ENCODE measurements around the gene JAK3.
"Not testable (repeated sequence)": the region's sequence is repeated elsewhere in the genome, so short reads cannot be mapped to it uniquely, and the experiment has no call there.

The JAK3 gene

DNA sequence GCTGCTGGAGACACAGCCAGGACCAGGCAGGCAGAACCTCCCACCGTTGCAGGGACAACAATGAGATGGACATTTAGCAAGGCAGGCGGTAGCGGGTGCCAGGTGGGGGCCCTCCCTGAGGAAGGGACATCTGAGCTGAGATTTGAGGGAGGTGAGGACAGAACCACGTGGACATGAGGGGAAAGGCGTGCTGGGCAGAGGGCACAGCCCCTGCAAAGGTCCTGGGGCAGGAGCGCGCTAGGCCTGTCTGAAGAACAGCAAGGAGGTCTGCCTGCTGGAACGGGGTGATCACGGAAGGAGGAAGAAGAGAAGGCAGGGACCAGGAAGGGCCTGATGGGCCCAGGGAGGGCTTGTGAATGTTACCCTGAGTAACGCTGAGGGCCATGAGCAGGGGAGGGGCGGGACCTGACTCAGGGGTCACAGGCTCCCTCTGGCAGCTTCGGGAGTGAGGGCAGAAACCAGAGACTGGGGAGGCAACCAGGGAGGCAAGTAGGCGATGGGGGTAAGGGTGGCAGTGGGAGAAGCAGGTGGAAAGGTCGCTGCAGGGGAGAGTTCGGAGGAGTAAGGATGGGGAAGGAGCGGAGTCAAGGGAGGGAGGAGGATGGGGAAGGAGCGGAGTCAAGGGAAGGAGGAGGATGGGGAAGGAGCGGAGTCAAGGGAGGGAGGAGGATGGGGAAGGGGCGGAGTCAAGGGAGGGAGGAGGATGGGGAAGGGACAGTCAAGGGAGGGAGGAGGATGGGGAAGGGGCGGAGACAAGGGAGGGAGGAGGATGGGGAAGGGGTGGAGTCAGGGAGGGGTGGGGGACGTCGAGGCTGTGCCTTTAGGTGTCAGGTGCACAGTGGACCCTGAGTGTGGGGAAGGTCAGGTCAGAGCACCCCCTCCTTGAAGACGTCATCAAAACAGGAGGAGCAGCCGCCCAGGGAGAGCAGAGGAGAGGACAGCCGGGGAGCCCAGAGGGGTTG lies 68.5 kb downstream of the JAK3 start:
- in situ Hi-C loops (cut with MboI; ENCODE audit: low sequenced_read_pairs): no loop called here

DNA sequence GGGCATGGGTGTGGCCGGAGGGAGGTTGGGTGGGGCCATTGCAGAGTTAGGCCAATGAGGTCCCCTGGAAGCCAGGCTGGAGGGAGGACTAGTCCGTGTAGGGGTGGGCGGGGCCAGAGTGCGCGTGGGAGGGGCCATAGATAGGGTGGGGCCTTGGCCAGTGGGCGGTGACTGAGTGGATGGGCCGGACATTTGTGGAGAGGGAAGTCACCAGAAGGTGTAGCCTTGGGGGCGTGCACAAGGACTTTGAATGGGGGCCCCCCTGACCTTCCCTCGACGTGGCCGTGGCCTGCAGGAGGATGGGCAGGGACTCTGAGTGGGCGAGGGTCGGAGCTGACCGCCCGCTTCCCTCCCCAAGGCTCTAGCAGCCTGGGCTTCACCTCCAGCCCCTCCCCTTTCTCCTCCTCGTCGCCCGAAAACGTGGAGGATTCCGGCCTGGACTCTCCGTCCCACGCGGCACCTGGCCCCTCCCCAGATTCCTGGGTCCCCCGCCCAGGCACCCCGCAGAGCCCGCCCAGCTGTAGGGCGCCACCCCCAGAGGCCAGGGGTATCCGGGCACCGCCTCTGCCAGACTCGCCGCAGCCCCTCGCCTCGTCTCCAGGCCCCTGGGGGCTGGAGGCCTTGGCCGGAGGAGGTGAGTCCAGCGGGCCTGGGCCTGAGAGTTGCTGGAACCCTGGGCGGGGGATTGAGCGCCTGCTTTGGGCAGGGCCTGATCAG lies 69.4 kb downstream of the JAK3 start:
- in situ Hi-C loops (cut with MboI; ENCODE audit: low sequenced_read_pairs): no loop called here

- in situ Hi-C loops (cut with MboI; ENCODE audit: low sequenced_read_pairs): not testable (repeated sequence)
These were observed 69.9 kb downstream of the JAK3 start for GRCh38 chr19:17777840-17778239.

DNA sequence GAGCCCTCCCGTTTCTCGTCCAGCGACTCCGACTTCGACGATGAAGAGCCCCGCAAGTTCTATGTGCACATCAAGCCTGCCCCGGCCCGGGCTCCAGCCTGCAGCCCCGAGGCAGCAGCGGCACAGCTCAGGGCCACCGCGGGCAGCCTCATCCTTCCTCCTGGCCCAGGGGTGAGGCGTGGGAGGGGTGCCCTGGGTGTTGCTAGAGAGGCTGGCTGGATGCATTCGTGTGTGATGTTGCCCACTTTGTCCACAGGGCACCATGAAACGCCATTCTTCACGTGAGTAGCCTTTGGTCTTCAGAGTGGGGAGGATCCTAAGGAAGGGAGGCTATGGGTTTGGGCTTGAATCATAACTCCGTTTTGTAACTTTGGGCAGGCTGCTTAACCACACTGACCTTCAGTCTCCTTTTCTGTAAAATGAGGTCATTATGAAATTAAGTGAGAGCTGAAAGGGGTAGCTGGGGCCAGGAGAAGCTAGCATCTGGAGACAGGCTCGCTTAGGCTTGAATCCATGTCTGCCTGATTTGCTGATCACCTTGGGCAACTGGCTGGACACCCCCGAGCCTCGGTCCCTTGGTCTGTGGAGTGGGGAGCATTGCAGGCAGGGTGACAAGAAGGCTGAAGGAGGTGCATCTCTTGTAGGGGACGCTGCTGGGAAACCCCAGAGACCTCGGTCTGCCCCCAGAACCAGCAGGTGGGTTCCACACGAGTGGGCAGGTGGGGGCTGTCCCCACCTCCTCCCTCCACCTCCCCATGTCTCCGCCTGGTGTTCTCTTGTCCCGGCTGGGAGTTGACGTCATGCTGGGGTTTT lies 71.6 kb downstream of the JAK3 start:
- in situ Hi-C loops (cut with MboI; ENCODE audit: low sequenced_read_pairs): no loop called here

GRCh38 chr19:17775245-17775927 lies 72.4 kb downstream of the JAK3 start:
- in situ Hi-C loops (cut with MboI; ENCODE audit: low sequenced_read_pairs): no loop called here

Measured in HL-60/S4 treated with retinoic acid at 250 ng/mL for 4 days and 3 days (cell line).